HG03039 (cell line): ENCODE data around the gene FKBP1B.
"Not testable (repeated sequence)": the region's sequence is repeated elsewhere in the genome, so short reads cannot be mapped to it uniquely, and the experiment has no call there.

Experiments used
- ATAC-seq: cut with Tn5 transposase; IDR thresholded peaks from one replicate; pipeline ENCODE4 v1.9.1; 2021; ENCODE audit warnings: mild to moderate bottlenecking, moderate library complexity; ENCODE audit not compliant: unreplicated experiment

FKBP1B gene

DNA sequence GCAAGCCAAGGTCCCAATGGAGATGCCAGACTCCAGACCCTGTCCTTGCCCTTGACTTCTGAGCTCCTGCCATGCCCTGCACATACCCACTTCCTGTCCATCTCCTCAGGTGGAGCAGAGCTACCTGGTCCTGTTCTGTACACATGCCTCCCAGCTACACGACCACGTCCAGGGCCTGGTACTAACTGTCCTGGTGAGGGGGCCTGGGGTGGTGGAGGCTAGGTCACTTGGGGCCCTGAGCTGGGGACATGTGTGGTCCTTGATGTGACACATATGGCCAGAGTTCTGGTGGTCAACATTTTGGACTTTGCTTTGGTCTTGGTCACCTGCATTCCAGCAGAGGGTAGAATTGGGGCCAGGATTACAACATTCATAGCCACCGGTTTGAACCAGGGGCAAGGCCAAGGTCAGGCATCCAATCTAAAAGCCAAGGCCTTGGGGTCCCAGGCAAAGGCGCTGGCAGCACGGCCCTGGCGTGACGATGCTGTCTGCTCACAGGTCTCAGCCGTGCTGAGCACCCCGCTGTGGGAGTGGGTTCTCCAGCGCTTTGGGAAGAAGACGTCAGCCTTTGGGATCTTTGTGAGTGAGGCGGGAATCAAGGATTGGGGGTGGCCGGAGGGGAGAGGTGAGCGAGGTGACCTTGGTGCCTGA, 27.1 kb upstream of the FKBP1B start:
- ATAC-seq, result no peak

DNA sequence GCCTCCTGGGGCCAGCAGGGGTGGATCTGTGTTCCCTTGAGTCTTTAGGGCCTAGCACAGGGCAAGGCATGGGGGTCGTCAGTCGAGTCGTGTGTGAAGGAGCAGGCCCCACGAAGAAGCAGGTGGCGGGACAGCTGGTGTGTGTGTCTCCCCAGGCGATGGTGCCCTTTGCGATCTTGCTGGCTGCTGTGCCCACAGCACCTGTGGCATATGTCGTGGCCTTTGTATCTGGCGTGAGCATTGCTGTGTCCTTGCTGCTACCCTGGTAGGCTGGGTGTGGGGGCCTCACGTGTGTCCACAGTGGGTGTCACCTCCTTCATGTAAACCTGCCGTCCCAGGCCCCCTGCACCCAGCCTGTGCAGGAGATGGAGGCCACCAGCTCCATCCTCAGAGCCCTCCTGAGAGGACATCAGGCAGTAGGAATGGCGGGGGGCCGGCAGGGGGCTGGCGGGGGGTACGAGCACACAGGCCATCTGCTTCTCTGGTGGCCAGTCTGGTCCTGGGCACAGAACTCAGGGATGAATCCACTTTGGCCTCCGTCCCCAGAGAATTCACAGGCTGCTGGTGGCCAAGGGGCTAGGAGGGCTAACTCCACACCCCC, 26.5 kb upstream of the FKBP1B start:
- no peak for ATAC-seq

DNA sequence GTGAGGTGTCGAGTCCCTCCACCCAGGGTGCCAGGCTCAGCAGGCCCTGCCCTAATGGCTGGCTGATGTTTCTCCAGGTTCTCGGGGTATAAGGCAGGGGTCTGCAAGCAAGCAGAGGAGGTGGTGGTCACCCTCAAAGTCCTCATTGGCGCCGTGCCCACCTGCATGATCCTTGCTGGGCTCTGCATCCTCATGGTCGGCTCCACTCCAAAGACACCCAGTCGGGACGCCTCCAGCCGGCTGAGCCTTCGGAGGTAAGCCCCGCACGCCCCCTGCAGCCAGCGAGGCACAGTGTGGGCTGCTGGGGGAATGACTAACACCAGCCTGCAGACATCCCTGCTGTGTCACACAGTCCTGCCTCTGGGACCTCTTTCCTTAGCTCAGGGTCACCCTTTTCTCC, 25.5 kb upstream of the FKBP1B start:
- ATAC-seq, result no peak

DNA sequence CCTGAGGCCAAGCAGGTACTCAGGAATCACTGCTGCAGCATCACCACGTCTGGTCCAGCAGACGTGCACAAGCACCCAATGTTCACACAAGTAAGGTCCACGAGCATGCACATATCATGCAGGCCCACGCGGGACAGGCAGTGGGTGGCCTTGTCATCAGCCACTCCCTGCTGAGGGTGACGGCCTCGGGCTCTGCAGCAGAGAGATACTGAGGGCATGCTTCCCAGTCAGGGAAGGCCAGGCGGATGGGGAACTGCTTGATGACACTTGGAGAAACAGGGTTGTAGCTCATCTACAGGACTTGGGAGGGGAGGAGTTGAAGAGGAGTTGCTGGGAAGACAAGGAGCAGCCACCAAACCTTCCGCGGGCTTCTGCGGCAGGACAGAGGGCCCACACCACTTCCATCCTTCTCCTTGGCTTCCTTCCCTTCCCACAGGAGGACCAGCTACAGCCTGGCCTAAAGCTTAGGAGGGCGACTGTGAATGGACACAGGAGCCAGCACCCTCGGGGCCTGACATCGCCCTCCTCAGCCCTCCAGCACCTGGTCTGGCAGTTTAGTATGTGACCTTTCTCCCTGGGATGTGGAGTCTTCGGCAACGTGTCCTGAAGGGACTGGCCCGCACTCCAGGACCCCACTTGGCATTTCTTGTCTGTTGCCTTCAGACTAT, 24.4 kb upstream of the FKBP1B start:
- ATAC-seq, result no peak

DNA sequence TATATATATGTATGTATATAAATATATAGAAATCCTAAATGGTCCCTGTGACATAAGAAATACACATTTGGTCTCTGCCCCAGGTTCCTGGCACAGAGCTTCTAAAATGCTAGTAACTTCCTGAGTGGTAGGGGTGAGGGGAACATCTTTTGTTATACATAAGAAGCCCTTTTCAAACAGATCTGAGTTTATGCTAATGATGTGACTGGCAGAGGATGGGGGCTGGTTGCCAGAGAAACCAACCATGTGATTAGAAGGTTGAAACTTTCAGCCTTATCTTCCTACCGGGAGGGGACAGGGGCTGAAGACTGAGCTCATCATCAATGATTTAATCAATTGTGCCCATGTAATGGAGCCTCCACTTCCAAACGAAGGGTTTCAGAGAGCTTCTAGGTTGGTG, 23.3 kb upstream of the FKBP1B start:
- no peak for ATAC-seq

DNA sequence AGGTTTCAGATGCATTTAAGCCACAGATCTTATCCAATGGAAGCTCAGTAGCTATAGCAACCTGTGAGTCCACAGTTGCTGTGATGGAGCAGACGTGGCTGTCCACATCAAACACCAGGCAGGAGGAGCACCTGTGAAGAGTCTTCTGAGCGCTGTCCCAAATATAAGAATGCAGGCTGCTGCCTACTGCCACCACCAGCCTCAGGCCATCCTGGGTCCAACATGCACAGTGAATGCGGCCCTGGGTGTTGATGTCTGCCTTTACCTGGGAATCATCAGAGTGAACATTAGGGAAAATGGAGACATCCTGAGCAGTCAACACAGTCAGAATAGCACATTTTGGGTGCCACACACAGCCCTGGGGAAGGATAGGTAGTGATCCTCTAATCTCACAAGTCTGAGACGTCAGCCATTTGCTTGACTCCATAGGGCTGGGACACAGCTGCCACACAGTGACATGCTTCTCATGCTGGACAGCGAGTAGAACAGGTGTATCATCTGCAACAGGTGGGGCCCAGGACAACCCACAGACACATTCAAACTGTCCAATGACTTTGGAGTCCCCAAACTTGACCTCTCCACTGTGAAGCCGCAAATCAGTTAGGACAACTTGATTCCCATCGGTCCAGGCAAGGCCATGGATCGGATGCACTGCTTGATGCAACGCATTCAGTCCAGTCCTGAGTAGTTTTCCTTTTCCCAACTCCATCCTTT, 10.6 kb upstream of the FKBP1B start:
- no peak for ATAC-seq

DNA sequence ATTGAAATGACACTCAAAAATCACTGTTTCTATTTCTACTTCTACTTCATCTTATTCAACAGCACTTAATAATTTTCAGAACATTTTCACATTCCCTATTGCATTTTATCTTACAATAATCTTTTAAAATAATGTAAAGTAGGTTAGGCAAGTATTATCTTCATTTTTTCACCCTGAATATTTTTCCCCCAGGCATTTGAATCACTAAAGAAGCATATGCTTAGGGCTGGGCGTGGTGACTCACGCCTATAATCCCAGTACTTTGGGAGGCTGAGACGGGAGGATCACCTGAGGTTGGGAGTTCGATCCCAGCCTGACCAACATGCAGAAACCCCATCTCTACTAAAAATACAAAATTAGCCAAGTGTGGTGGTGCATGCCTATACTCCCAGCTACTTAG, 9.0 kb upstream of the FKBP1B start:
- no peak for ATAC-seq

DNA sequence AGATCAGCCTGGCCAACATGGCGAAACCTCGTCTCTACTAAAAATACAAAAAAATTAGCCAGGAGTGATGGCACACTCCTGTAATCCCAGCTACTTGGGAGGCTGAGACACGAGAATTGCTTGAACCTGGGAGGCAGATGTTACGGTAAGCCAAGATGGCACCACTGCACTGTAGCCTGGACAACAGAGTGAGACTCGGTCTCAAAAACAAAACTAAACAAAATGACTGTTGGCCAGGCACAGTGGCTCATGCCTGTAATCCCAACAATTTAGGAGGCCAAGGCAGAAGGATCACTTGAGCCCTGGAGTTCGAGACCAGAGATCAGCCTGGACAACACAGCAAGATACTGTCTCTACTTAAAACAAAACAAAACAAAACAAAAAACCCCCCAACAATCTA, 6.4 kb upstream of the FKBP1B start:
- not testable (repeated sequence) for ATAC-seq

DNA sequence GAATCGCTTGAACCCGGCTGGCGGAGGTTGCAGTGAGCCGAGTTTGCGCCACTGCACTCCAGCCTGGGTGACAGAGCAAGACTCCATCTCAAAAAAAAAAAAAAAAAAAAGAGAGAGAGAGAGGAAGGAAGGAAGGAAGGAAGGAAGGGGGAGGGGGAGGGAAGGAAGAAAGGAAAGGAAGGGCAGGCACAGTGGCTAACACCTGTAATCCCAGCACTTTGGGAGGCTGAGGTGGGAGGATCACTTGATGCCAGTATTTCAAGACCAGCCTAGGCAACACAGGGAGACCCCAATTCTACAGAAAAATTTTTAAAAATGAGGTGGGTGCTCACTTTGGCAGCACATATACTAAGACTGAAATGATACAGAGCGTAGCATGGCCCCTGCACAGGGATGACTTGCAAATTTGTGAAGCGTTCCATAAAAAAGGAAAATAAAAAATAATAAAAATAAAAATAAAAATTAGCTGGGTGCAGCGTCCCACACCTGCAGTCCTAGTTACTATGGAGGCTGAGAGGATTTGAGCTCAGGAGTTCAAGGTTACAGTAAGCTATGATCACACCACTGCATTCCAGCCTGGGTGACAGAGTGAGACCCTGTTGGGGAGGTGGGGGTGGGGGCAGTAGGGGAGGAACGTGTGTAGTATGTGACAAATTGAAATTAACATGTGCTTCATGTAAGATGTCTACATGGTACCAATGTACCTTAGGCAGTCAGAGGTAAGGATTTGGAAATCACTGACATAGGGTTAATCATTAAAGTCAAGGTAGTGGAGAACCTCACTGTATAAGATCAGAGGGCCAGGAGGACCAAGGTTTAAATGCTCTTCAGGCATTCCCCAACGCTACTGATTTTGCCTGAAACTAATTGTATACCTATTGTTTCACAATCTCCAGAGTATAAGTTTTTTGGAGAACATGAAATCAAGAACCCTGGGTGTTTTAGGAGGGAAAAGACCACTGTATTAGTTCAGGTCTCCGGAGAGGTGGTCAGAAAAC, 3.7 kb upstream of the FKBP1B start:
- ATAC-seq, result no peak

DNA sequence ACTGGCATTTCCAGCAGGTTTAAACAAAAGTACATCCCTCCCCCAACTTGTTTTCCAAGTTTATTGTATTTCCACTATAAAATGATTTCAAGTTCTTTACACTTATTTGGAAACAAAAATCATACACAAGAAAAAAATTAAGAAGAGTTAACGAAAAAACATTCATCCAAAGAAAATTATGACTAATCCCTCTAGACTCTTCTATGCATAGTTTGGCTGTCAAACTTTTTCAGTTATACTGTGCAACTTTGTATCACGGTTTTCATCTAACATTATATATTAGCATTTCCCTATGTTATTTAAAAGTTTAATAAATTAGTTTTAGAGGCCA, 3.0 kb upstream of the FKBP1B start:
- ATAC-seq, result no peak

DNA sequence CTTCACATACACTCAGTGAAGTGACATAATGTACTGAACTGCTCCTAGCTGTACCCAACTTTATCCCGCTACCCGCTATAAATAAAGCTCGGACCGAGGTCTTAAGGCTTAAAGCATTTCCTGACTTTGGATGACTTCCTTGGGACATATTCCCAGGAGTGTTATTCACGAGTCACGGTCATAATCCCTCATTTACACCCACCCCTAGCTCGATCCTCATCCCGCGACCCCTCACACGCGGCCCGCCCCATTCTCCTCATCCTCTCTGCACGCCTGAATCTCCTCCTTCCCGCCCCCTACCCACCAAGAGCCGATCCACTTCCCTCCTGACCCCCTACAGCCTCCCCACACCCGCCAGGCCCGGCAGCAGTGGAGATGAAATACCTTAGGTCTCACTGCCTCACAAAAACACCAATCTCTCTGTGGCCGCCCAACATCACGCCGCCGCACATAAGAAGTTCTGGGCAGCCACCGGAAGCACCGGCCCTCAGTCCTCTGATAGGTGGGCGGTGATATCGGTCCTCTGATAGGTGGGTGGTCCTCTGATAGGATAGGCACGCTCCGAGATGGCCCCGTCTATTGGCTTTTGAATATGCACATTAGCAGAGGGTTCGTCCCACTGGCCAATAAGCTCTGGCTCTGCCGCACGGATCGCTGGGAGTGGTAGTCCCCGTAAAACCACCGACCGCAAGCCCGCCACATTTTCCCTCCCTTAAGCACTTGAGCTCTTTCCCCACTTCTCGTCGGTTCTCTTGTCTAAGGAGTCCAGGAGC, 2.4 kb upstream of the FKBP1B start, which contains the start of gene WDCP:
Gene WDCP, minus strand, starts transcription at position 462 of the 773 bp plus-strand sequence. CDS start 7,897 bp downstream, outside the sequence.
- peak; percentile 99 for ATAC-seq

DNA sequence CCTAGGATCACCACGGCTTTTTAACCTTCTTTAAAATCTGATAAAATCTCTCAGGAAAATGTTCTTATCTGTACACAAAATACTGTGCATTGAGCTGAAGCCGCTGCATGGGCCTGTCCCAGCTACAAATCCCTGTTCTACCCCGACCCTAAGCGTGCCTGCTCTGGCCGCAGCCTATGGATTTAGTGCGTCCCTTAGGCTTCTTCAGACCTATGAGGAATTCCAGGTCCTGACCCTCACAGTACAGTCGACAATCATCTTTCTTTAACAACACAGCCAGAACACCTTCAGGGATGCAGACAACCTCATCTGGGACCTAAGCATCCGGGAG, 1.9 kb upstream of the FKBP1B start:
- ATAC-seq, result no peak

DNA sequence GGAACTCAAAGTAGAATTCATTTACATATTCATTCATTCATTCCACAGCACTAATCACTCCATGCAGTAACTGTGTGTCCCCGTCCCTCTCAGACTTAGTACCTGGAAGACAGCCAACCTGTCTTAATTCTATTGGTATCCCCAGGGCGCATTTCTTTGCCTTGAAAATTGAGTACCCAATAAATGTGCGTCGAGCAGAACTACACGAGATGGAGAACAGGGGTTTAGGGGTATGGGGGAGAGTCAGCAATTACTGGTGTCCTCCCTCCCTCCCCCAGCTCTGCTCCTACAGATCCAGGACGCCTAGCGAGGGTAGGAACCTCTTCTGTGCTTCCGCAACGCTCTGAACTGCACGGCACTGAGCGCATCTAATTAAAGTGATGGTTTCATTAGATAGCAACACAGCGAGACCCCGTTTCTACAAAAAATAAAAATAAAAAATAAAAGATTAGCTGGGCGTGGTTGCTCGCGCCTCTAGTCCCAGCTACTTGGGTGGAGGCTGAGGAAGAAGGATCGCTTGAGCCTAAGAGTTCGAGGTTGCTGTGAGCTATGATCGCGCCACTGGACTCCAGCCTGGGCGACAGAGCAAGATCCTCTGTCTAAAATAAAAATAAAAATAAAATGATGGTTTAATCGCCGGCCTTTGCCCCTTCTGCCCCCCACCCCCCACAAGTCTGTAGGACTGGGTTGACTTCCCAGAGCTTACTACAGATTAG, 614 bp upstream of the FKBP1B start:
- ATAC-seq, result no peak

DNA sequence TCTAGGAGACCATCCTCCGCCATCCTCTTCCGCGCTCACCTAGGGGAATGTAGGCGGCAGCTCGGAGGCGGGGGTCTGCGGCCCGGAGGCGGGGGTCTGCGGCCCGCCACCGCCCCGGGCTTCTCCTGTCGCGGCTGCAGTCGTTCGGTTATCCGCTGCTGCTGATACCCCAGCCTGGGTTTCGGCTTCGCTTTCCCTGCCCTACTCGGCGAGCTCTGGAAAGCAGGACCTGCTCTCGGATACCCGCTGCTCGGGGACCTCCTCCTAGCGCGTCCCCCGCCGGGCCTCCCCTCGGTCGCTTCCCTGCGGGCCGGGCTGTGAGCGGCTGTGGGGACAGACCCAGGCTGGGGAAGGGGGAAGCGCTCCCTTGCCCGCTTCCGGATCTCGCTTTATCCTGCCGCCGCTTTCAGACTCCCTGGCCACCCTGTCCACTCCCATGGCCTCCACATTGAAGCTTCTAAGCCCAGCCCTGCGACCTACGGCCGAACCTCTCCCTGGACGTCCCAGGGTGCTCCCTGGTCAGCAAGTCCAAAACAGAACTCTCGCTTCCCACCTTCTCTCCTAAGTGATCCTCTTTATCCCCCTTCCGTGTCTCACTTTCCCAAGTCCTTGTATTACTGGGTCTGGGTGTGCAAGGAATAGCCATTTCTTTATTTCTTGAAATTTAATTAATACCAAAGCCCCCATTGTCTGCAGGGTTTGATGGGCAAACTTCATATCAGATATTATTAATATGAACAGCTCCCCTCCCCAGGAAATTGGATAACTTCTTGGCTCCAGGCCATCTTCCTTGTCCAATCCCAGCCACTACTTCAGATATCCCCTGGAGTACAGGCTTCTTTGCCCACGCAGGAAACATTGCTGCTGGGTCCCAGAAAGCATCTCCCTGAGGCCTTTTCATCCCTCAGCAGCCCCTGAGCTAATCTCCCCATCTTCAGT, 769 bp downstream of the FKBP1B start:
- no peak for ATAC-seq

DNA sequence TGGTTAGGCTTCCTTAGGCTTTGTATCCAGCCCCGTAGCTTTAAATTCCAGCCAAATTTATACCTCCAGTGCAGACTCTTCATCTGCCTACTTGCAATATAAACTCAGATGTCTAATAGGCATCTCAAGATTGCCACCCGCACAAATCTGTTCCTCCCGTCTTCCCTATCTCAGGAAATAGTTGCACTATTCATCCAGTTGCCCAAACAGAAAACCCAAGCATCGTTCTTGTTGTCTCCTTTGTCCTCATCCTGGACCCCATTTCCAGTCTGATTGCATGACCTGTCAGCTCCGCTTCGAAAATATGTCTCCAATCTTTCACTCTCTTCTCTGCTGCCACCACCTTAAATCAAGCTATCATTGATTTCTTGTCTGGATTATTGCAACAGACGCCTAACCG, 2.3 kb downstream of the FKBP1B start:
- no peak for ATAC-seq

DNA sequence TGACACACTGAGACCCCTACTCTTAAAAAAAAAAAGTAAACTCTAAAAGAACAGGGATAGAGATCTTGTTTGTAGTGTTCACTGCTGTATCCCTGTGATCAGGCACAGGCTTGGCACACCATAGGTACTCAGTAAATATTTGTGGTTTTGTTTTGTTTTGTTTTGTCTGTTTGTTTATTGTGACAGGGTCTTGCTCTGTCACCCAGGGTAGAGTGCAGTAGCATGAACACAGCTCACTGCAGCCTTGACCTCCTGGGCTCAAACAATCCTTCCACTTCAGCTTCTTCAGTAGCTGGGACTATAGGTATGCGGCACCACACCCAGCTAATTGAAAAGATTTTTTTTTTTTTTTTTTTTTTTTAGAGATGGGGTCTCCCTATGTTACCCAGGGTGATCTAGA, 3.4 kb downstream of the FKBP1B start:
- no peak for ATAC-seq

DNA sequence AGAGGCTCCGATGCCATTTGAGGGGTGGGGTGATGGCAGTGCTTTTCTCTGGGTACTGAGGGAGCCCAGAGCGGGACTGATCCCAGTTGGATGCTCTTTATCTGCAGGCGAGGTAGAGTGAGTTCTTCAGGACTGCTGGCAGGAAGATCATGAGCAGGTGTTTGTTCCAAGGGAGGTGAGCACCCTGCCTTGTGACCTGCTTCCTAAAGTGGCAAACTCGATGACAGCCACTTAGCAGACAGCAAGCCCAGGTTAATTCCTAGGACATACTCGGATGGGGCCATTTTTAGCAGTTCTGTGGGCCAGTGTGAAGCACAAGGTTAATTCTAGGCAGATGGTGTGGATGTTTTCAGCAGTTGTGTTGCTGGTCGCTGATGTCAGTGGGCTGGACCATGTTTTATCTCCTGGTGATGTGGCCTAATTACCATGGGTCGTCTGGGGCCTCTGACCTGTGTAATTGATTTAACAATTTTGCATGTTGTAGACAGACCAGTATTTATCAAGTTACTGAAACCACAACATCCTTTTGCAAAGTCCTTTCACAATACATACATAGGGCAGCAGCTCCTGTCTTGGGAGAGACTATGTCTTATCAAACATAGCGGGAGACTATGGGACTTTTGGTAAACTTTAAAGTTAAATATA, 4.9 kb downstream of the FKBP1B start:
- no peak for ATAC-seq

DNA sequence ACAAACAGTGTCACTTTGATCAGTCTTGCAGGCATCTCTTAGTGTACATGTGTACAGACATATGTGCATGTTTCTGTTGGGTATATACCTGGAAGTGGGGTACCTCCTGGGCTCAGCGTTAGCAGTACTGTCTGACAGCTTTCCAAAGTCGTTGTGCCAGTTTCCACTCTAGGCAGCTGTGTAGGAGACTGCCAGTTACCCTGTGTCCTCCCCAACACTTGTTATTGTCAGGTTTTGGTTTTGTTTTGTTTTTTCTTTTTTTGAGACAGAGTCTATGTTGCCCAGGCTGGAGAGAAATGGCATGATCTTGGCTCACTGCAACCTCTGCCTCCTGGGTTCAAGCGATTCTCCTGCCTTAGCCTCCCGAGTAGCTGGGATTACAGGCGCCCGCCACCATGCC, 6.2 kb downstream of the FKBP1B start:
- ATAC-seq, result no peak
